Esophagus squamous epithelium (tissue), 5 donors: ENCODE data around the gene EHD3. TPM values are rescaled to one million over a fixed set of nuclear protein-coding genes. Genes with fewer than 3 reads are reported as not detected.

ENCODE experiments used
- DNase-seq: peaks from one replicate; lab custom pipeline; 2025; lab: John Stamatoyannopoulos, UW
- H3K27ac ChIP-seq, 4 donors: fragments of 200-600 bp; sonication (generic); one replicate each; pipeline ENCODE4 v1.5.1; 2016 to 2019; ENCODE audit warnings: mild to moderate bottlenecking in 1 of 4
- H3K27me3 ChIP-seq, 4 donors: fragments of 200-600 bp; sonication (generic); 1 replicate in 3 of 4; 2 replicates in 1 of 4; pipeline versions ENCODE4 v1.5.1 to v1.6.0; 2017 to 2021; ENCODE audit warnings: antibody characterized with exemption in 1 of 4
- H3K36me3 ChIP-seq, 3 donors: fragments of 200-600 bp; sonication (generic); one replicate each; pipeline ENCODE4 v1.5.1; 2016 to 2019
- H3K4me1 ChIP-seq, 3 donors: fragments of 200-600 bp; sonication (generic); one replicate each; pipeline ENCODE4 v1.5.1; 2017 to 2019
- H3K4me3 ChIP-seq, 4 donors: fragments of 200-600 bp; sonication (generic); 1 replicate in 3 of 4; 2 replicates in 1 of 4; pipeline ENCODE4 v1.5.1; 2016 to 2019; ENCODE audit warnings: mild to moderate bottlenecking in 2 of 4, moderate library complexity in 1 of 4
- H3K9me3 ChIP-seq, 3 donors: fragments of 200-600 bp; sonication (generic); one replicate each; pipeline ENCODE4 v1.5.1; 2016 to 2019
- POLR2A ChIP-seq, 4 donors: fragments of 450-650 bp; IDR thresholded peaks; one replicate each; pipeline ENCODE4 v1.6.1; 2017; ENCODE audit warnings: antibody characterized with exemption in 4 of 4, mild to moderate bottlenecking in 4 of 4, moderate library complexity in 3 of 4
- WGBS, 2 donors: methylation state at CpG; one replicate each; pipeline ENCODE4 v1.1.5; 2018; 5-methylcytosine and 5-hydroxymethylcytosine counted together
- intact Hi-C: fragments of 100-400 bp; cut with DNase I; formaldehyde crosslinking; loops from one replicate; pipeline ENCODE4 v1.15.0; 2022
- total RNA-seq, 4 donors: library from RNA; depleted of rRNA; stranded (reverse); fragments of >200 nt; gene quantifications; one replicate each; pipeline ENCODE4 v1.1.0, GENCODE V29; 2016
- TF ChIP-seq, protein P1 (sequence below), 6 experiments: fragments of 450-650 bp in 4 of 6; fragments of 200-600 bp in 2 of 6; sonication (generic) in 2 of 6; IDR thresholded peaks; one replicate each; pipeline ENCODE4 v1.5.1; 2016 to 2019; ENCODE audit warnings: antibody characterized with exemption in 6 of 6, mild to moderate bottlenecking in 4 of 6, moderate library complexity in 4 of 6
- donor health status: DM: yes; HTN: yes; CAD: no.

EHD3 gene
- total RNA-seq, 4 donors from 2014 or later, result 22.6 to 54.5 (median 38.1) TPM

DNA sequence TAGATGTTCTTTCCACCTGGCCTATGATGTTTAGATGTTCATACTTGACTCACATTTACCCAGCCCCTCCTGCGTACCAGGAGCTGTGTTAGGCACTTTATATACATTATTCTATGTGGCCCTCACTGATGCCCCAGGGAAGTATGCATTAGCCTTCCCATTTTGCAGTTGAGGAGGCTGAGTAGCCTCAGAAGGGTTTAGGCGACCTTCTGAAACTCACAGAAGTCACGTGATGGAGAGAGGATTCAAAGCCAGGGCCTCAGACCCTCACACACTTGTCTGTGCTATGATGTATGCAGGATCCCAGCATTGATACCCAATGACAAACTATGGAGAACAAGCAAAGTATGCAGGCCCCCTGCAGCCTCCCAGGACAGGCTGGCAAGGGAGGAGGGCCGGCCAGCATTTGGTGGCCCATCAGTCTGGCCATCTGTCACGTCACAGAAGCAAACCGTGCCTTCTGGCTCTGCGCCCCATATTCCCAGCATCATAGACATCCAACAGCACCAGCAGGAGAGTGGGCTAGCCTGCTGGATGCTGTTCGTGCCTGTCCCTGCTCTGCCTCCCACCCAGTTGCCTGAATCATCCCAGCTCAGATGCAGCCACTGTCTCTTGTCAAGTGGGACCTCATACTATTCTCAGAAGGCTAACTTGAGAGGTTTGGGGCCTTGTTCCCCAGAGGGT is 33.6 kb downstream of the EHD3 start:
- Histone ChIP-seq H3K4me1 (peaks cover 0 to 59% (median 19%) of the 10 kb centered on the region in 3 donors), H3K27me3 (no peaks in the 10 kb centered on the region), H3K36me3 (peaks cover 0 to 41% (median 0%) of the 10 kb centered on the region in 3 donors), H3K9me3 (no peaks in the 10 kb centered on the region), H3K4me3 (no peak overlapping the region), H3K27ac (peak overlapping the region in 2 of 4 donors; percentile 68 to 74)
- TF ChIP-seq POLR2A (IDR thresholded peaks at IDR 0.05), result no peak
- TF ChIP-seq, protein P1, sequence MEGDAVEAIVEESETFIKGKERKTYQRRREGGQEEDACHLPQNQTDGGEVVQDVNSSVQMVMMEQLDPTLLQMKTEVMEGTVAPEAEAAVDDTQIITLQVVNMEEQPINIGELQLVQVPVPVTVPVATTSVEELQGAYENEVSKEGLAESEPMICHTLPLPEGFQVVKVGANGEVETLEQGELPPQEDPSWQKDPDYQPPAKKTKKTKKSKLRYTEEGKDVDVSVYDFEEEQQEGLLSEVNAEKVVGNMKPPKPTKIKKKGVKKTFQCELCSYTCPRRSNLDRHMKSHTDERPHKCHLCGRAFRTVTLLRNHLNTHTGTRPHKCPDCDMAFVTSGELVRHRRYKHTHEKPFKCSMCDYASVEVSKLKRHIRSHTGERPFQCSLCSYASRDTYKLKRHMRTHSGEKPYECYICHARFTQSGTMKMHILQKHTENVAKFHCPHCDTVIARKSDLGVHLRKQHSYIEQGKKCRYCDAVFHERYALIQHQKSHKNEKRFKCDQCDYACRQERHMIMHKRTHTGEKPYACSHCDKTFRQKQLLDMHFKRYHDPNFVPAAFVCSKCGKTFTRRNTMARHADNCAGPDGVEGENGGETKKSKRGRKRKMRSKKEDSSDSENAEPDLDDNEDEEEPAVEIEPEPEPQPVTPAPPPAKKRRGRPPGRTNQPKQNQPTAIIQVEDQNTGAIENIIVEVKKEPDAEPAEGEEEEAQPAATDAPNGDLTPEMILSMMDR (IDR thresholded peaks at IDR 0.05), result no peak
- 91 to 93% methylated on average over 6 to 8 of the region's 8 CpGs for WGBS, 2 donors
- intact Hi-C loops, result no loop called here
- DNase-seq, result no peak

GRCh38 chr2:31268344-31268743 is 34.4 kb downstream of the EHD3 start:
- intact Hi-C loops, result no loop called here
- Histone ChIP-seq H3K27ac (peak overlapping the region in 3 of 4 donors; percentile 68 to 77 (median 74)), H3K4me1 (peaks cover 0 to 57% (median 19%) of the 10 kb centered on the region in 3 donors), H3K4me3 (no peak overlapping the region), H3K36me3 (peaks cover 0 to 35% (median 0%) of the 10 kb centered on the region in 3 donors), H3K9me3 (no peaks in the 10 kb centered on the region), H3K27me3 (no peaks in the 10 kb centered on the region)
- DNase-seq, result no peak
- 100% methylated on average over 1 to 2 of the region's 2 CpGs for WGBS, 2 donors
- no peak for TF ChIP-seq POLR2A (IDR thresholded peaks at IDR 0.05)
- TF ChIP-seq, protein P1 (IDR thresholded peaks at IDR 0.05), result no peak

DNA sequence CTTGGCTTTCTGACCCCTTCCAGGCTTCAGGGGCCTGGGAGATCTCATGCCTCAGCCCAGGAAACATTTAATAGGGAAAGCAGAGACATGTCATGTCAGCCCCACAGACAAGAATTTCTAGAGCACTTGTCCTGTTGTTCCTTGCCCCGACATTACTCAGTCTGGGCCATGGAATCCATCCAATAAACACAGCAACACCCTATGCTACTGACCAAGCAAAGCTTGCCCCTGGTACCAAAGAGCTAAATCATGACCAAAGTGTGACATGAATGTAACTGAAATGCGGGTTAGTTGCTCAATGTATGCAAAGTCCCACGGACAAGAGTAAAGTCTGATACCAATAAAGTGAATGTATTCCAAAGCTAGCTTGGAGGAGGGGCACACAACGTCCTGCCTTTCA is 35.1 kb downstream of the EHD3 start:
- WGBS, 2 donors, result 57 to 59% methylated on average over 2 to 4 of the region's 4 CpGs
- H3K27ac ChIP-seq, result peak overlapping the region; percentile 38 to 77 (median 71)
- no peak for DNase-seq

GRCh38 chr2:31270131-31270530 is 36.2 kb downstream of the EHD3 start:
- H3K36me3 ChIP-seq, result peaks cover 0 to 27% (median 0%) of the 10 kb centered on the region in 3 donors
- H3K27me3 ChIP-seq, result no peaks in the 10 kb centered on the region
- no peak for TF ChIP-seq POLR2A (IDR thresholded peaks at IDR 0.05)
- TF ChIP-seq, protein P1 (IDR thresholded peaks at IDR 0.05), result no peak
- peaks cover 0 to 53% (median 19%) of the 10 kb centered on the region in 3 donors for H3K4me1 ChIP-seq
- peak overlapping the region in 3 of 4 donors; percentile 69 to 77 (median 74) for H3K27ac ChIP-seq
- WGBS, 2 donors, result 51 to 69% methylated on average over 3 of the region's 3 CpGs
- no peak for DNase-seq
- intact Hi-C loops, result no loop called here
- no peak overlapping the region for H3K4me3 ChIP-seq
- H3K9me3 ChIP-seq, result no peaks in the 10 kb centered on the region

More for the DNA sequence above, 35.1 kb downstream of the EHD3 start:
- Histone ChIP-seq H3K27me3 (no peaks in the 10 kb centered on the region), H3K36me3 (peaks cover 0 to 33% (median 0%) of the 10 kb centered on the region in 3 donors), H3K4me3 (no peak overlapping the region), H3K9me3 (no peaks in the 10 kb centered on the region), H3K4me1 (peaks cover 0 to 53% (median 19%) of the 10 kb centered on the region in 3 donors)
- intact Hi-C loops, result no loop called here
- TF ChIP-seq, protein P1 (IDR thresholded peaks at IDR 0.05), result no peak
- TF ChIP-seq POLR2A (IDR thresholded peaks at IDR 0.05), result no peak

GRCh38 chr2:31270822-31271231 is 36.9 kb downstream of the EHD3 start:
- no peaks in the 10 kb centered on the region for H3K9me3 ChIP-seq
- intact Hi-C loops, result no loop called here
- peak overlapping the region; percentile 55 to 77 (median 72) for H3K27ac ChIP-seq
- H3K4me3 ChIP-seq, result no peak overlapping the region
- no peaks in the 10 kb centered on the region for H3K27me3 ChIP-seq
- 71 to 73% methylated on average over 7 of the region's 7 CpGs for WGBS, 2 donors
- H3K36me3 ChIP-seq, result peaks cover 0 to 20% (median 0%) of the 10 kb centered on the region in 3 donors
- peaks cover 0 to 53% (median 19%) of the 10 kb centered on the region in 3 donors for H3K4me1 ChIP-seq
- TF ChIP-seq, protein P1 (IDR thresholded peaks at IDR 0.05), result no peak
- no peak for TF ChIP-seq POLR2A (IDR thresholded peaks at IDR 0.05)
- DNase-seq, result no peak
